Panc1 (cell line): Measurements from ENCODE around the gene ZNF862. TPM values are rescaled to one million over a fixed set of nuclear protein-coding genes. Genes with fewer than 3 reads are reported as not detected.

Source experiments
- ATAC-seq: fragments of 200-7000 bp; cut with Tn5 transposase; 2 replicates; pipeline ENCODE4 v1.9.1; 2020; ENCODE audit warnings: mild to moderate bottlenecking, moderate library complexity
- BruUV-seq: library from RNA; stranded (reverse); fragments of 400-500 nt; replicated peaks from 2 replicates; lab custom pipeline; 2021; lab: Mats Ljungman, UMichigan
- CTCF ChIA-PET: fragments of 300-600 bp; sonication (Branson Sonifier 250); formaldehyde crosslinking; loops from one replicate; lab custom pipeline; 2022; ENCODE audit warnings: antibody characterized with exemption; lab: Charles Lee
- POLR2A ChIA-PET: fragments of 300-600 bp; sonication (Branson Sonifier 250); formaldehyde crosslinking; loops from one replicate; lab custom pipeline; 2022; ENCODE audit warnings: antibody characterized with exemption; lab: Charles Lee
- DNase-seq: peaks from one replicate; pipeline ENCODE4 v3.0.0-alpha.2; 2010; ENCODE audit warnings: low read depth, low spot score
- H3K27ac ChIP-seq: 2 replicates; pipeline ENCODE4 v1.5.1; 2011; ENCODE audit warnings: mild to moderate bottlenecking, low read length, inconsistent platforms
- H3K27me3 ChIP-seq: fragments of 200-500 bp; sonication (Bioruptor generic); 2 replicates; pipeline ENCODE4 v1.6.0; 2014; ENCODE audit warnings: low read length, inconsistent platforms; ENCODE audit not compliant: control insufficient read depth, insufficient read depth
- H3K36me3 ChIP-seq: fragments of 200-500 bp; sonication (Bioruptor generic); 2 replicates; pipeline ENCODE4 v1.5.1; 2014; ENCODE audit warnings: inconsistent platforms, mild to moderate bottlenecking, low read length, moderate library complexity; ENCODE audit not compliant: control insufficient read depth, insufficient read depth
- H3K4me1 ChIP-seq: 2 replicates; pipeline ENCODE4 v1.5.1; 2011; ENCODE audit warnings: inconsistent platforms, mild to moderate bottlenecking, low read length, moderate library complexity; ENCODE audit not compliant: control insufficient read depth, insufficient read depth
- H3K4me3 ChIP-seq, 2 experiments: 2 replicates each; pipeline ENCODE4 v1.5.1; 2011 to 2012; ENCODE audit warnings: low read depth in 2 of 2, low read length in 2 of 2, mild to moderate bottlenecking in 2 of 2, inconsistent platforms in 1 of 2, moderate library complexity in 1 of 2
- H3K9me3 ChIP-seq: fragments of 200-500 bp; sonication (Bioruptor generic); 2 replicates; pipeline ENCODE4 v1.5.1; 2014; ENCODE audit warnings: low read depth, mild to moderate bottlenecking, inconsistent platforms, low read length, moderate library complexity; ENCODE audit not compliant: control insufficient read depth, insufficient read depth
- POLR2AphosphoS5 ChIP-seq: IDR thresholded peaks from 2 replicates; pipeline ENCODE4 v1.6.1; 2012; ENCODE audit warnings: mild to moderate bottlenecking, low read depth, low read length, moderate library complexity
- REST ChIP-seq, 2 experiments: IDR thresholded peaks; 2 replicates each; pipeline ENCODE4 v1.6.1; 2011 to 2012; ENCODE audit warnings: low read depth in 2 of 2, control low read depth in 1 of 2, low read length in 1 of 2, mild to moderate bottlenecking in 1 of 2, moderate library complexity in 1 of 2; ENCODE audit not compliant: insufficient read depth in 1 of 2
- SIN3A ChIP-seq: IDR thresholded peaks from 2 replicates; pipeline ENCODE4 v1.6.1; 2012; ENCODE audit warnings: low read depth, mild to moderate bottlenecking, low read length, moderate library complexity, borderline replicate concordance; ENCODE audit not compliant: insufficient read depth
- TCF7L2 ChIP-seq: IDR thresholded peaks from 2 replicates; pipeline ENCODE4 v1.6.1; 2011; ENCODE audit warnings: mild to moderate bottlenecking, low read depth, low read length, inconsistent platforms
- in situ Hi-C: cut with HindIII; loops from 2 replicates; pipeline ENCODE4 v1.10.0; 2016; ENCODE audit warnings: low sequenced_read_pairs, low pct_unique_long_range_greater_than_20kb
- intact Hi-C: fragments of 100-400 bp; cut with micrococcal nuclease; formaldehyde crosslinking; loops from one replicate; pipeline ENCODE4 v1.10.0; 2022; ENCODE audit not compliant: unreplicated experiment
- total RNA-seq: library from RNA; stranded (reverse); gene quantifications from one replicate; pipeline ENCODE4 v1.2.1, GENCODE V29; 2021; ENCODE audit not compliant: unreplicated experiment
- TF ChIP-seq, protein P1 (sequence below): fragments of 450-650 bp; IDR thresholded peaks from 2 replicates; pipeline ENCODE4 v1.5.1; 2017; ENCODE audit warnings: mild to moderate bottlenecking

The ZNF862 gene
- total RNA-seq, 1 experiment from 2014 or later = 6.8 TPM

GRCh38 chr7:149868623-149869290 is 30.6 kb downstream of the ZNF862 start:
- no TSS peak for BruUV-seq
- ChIA-PET POLR2A (interaction anchor here (0.6 kb wide), 1 partner anchor 27 kb away, joined by 3 read pairs; no protein-coding TSS in a partner anchor), CTCF (interaction anchor here (0.5 kb wide), 1 partner anchor 58 kb away, joined by 3 read pairs; no protein-coding TSS in a partner anchor)
- intact Hi-C loops (no loop called here), in situ Hi-C loops (no loop called here)
- Histone ChIP-seq H3K4me3 (no peak overlapping the region), H3K9me3 (no peaks in the 10 kb centered on the region), H3K27me3 (no peaks in the 10 kb centered on the region), H3K4me1 (peaks cover 7% of the 10 kb centered on the region), H3K27ac (no peak overlapping the region), H3K36me3 (no peaks in the 10 kb centered on the region; the same call in 1 of the 2 replicates)
- TF ChIP-seq TCF7L2 (no peak), SIN3A (no peak), POLR2AphosphoS5 (no peak)
- TF ChIP-seq, protein P1, sequence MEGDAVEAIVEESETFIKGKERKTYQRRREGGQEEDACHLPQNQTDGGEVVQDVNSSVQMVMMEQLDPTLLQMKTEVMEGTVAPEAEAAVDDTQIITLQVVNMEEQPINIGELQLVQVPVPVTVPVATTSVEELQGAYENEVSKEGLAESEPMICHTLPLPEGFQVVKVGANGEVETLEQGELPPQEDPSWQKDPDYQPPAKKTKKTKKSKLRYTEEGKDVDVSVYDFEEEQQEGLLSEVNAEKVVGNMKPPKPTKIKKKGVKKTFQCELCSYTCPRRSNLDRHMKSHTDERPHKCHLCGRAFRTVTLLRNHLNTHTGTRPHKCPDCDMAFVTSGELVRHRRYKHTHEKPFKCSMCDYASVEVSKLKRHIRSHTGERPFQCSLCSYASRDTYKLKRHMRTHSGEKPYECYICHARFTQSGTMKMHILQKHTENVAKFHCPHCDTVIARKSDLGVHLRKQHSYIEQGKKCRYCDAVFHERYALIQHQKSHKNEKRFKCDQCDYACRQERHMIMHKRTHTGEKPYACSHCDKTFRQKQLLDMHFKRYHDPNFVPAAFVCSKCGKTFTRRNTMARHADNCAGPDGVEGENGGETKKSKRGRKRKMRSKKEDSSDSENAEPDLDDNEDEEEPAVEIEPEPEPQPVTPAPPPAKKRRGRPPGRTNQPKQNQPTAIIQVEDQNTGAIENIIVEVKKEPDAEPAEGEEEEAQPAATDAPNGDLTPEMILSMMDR = no peak
- ATAC-seq = no peak
- DNase-seq = no peak

GRCh38 chr7:149869291-149869650 is 31.1 kb downstream of the ZNF862 start:
- Histone ChIP-seq H3K4me3 (no peak overlapping the region), H3K27me3 (no peaks in the 10 kb centered on the region), H3K27ac (no peak overlapping the region), H3K4me1 (peaks cover 7% of the 10 kb centered on the region), H3K36me3 (no peaks in the 10 kb centered on the region; the same call in 1 of the 2 replicates), H3K9me3 (no peaks in the 10 kb centered on the region)
- no peak for TF ChIP-seq REST (IDR thresholded peaks at IDR 0.05; ENCODE audit: insufficient read depth in 1 of 2, low read depth in 2 of 2, low read length in 1 of 2)
- no peak for TF ChIP-seq POLR2AphosphoS5
- no peak for TF ChIP-seq SIN3A
- TF ChIP-seq TCF7L2 = no peak
- TF ChIP-seq, protein P1 = no peak
- BruUV-seq = no TSS peak
- CTCF ChIA-PET = no interaction called here
- no peak for DNase-seq
- ATAC-seq = no peak
- POLR2A ChIA-PET = no interaction called here
- in situ Hi-C loops = no loop called here
- intact Hi-C loops = no loop called here
